Measurements from ENCODE around the gene RAD23A. TPM values are rescaled to one million over a fixed set of nuclear protein-coding genes. Genes with fewer than 3 reads are reported as not detected.
A peak's percentile ranks its signal among the peaks of the same experiment; 100 is the strongest.

The RAD23A gene
- total RNA-seq, 3 donors from 2014 or later = 65.9 to 84.3 (median 66.5) TPM

DNA sequence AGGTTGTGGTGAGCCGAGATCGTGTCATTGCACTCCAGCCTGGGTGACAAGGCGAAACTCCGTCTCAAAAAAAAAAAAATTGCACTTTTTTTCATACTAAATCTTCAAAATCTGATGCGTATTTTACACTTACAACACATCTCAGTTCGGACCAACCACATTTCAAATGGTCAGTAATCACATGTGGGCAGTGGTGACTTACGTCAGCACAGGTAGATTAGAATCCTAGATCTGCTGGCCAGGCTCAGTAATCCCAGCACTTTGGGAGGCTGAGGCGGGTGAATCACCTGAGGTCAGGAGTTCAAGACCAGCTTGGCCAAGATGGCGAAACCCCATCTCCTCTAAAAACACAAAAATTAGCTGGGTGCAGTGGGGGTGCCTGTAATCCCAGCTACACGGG, 10.6 kb upstream of the RAD23A start:
- H3K4me1 ChIP-seq = peaks cover 9 to 16% of the 10 kb centered on the region in 2 donors
- H3K4me3 ChIP-seq = no peak overlapping the region
- no peaks in the 10 kb centered on the region for H3K36me3 ChIP-seq
- no peaks in the 10 kb centered on the region for H3K27me3 ChIP-seq
- intact Hi-C loops (cut with DNase I; ENCODE audit: low total_unique reads) = no loop called here
- TF ChIP-seq POLR2AphosphoS5 (IDR thresholded peaks at IDR 0.05) (no peak), POLR2A (IDR thresholded peaks at IDR 0.05) (no peak)
- TF ChIP-seq, protein P1, sequence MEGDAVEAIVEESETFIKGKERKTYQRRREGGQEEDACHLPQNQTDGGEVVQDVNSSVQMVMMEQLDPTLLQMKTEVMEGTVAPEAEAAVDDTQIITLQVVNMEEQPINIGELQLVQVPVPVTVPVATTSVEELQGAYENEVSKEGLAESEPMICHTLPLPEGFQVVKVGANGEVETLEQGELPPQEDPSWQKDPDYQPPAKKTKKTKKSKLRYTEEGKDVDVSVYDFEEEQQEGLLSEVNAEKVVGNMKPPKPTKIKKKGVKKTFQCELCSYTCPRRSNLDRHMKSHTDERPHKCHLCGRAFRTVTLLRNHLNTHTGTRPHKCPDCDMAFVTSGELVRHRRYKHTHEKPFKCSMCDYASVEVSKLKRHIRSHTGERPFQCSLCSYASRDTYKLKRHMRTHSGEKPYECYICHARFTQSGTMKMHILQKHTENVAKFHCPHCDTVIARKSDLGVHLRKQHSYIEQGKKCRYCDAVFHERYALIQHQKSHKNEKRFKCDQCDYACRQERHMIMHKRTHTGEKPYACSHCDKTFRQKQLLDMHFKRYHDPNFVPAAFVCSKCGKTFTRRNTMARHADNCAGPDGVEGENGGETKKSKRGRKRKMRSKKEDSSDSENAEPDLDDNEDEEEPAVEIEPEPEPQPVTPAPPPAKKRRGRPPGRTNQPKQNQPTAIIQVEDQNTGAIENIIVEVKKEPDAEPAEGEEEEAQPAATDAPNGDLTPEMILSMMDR (IDR thresholded peaks at IDR 0.05) = no peak
- H3K27ac ChIP-seq = no peak overlapping the region
- no peaks in the 10 kb centered on the region for H3K9me3 ChIP-seq
- no peak for DNase-seq (ENCODE audit: low spot score in 2 of 2)

DNA sequence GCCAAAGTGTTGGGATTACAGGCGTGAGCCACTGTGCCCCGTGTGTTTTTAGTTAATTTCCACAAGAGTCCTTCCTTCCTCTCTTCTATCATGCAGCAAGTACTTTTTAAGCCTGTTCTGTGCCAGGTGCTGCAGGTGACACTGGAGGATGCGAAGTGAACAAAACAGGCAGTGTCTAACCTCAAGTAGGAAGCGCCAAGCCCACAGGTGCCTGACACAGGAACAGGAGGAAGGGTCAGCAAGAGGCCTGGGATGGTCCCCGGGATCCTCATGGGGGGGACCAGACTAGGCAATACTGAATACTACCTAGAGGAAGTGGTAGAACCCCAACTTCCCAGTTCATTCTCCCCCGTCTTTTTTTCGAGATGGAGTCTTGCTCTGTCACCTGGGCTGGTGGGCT, 9.1 kb upstream of the RAD23A start:
- Histone ChIP-seq H3K4me3 (no peak overlapping the region), H3K9me3 (no peaks in the 10 kb centered on the region), H3K27ac (no peak overlapping the region), H3K27me3 (no peaks in the 10 kb centered on the region), H3K36me3 (no peaks in the 10 kb centered on the region), H3K4me1 (peaks cover 13 to 27% of the 10 kb centered on the region in 2 donors)
- no peak for DNase-seq (ENCODE audit: low spot score in 2 of 2)
- intact Hi-C loops (cut with DNase I; ENCODE audit: low total_unique reads) = no loop called here
- TF ChIP-seq, protein P1 (IDR thresholded peaks at IDR 0.05) = no peak
- TF ChIP-seq POLR2AphosphoS5 (IDR thresholded peaks at IDR 0.05) = no peak
- no peak for TF ChIP-seq POLR2A (IDR thresholded peaks at IDR 0.05)

DNA sequence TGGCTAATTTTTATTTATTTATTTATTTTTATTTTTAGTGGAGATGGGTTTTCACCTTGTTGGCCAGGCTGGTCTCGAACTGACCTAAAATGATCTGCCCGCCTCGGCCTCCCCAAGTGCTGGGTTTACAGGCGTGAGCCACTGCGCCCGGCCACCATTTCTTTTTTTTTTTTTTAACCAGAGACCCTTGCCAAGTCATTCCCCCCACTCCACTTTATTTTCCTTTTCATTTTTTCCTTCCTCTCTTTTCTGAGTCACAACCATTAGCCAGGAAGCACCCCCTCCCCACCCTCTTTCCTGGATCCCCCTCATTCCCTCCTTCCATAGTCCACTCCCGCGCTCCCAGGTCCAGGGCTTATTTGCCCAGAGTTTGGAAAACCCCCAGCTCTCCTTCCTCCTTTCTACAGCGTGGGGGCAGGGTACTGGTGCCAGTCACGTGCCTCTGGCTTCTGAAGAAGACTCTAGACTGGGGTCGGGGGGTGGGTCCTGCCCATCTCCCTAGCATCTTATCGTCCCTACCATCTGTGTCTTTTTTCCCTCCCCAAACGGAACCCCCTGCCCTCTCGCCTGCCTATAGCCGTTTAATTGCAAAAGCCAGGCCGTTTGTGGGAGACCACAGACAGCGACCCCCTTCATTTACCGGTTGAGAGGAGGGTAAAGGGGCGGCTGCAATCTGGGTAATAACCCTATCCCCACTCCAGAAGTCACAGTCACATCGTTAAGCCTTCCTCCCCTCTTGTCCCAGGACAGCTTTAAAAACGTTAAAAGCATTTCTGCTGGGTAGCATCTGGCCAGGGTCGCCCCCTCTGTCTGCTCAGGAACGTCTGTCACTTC, 8.4 kb upstream of the RAD23A start:
- peak overlapping the region; percentile 39 to 97 for H3K27ac ChIP-seq
- H3K36me3 ChIP-seq = no peaks in the 10 kb centered on the region
- H3K9me3 ChIP-seq = no peaks in the 10 kb centered on the region
- TF ChIP-seq POLR2A (IDR thresholded peaks at IDR 0.05) (no peak), POLR2AphosphoS5 (IDR thresholded peaks at IDR 0.05) (no peak)
- TF ChIP-seq, protein P1 (IDR thresholded peaks at IDR 0.05) = no peak
- H3K27me3 ChIP-seq = no peaks in the 10 kb centered on the region
- DNase-seq (ENCODE audit: low spot score in 2 of 2) = no peak
- peaks cover 12 to 23% of the 10 kb centered on the region in 2 donors for H3K4me1 ChIP-seq
- intact Hi-C loops (cut with DNase I; ENCODE audit: low total_unique reads) = no loop called here
- peak overlapping the region; percentile 92 to 100 (median 99) for H3K4me3 ChIP-seq

DNA sequence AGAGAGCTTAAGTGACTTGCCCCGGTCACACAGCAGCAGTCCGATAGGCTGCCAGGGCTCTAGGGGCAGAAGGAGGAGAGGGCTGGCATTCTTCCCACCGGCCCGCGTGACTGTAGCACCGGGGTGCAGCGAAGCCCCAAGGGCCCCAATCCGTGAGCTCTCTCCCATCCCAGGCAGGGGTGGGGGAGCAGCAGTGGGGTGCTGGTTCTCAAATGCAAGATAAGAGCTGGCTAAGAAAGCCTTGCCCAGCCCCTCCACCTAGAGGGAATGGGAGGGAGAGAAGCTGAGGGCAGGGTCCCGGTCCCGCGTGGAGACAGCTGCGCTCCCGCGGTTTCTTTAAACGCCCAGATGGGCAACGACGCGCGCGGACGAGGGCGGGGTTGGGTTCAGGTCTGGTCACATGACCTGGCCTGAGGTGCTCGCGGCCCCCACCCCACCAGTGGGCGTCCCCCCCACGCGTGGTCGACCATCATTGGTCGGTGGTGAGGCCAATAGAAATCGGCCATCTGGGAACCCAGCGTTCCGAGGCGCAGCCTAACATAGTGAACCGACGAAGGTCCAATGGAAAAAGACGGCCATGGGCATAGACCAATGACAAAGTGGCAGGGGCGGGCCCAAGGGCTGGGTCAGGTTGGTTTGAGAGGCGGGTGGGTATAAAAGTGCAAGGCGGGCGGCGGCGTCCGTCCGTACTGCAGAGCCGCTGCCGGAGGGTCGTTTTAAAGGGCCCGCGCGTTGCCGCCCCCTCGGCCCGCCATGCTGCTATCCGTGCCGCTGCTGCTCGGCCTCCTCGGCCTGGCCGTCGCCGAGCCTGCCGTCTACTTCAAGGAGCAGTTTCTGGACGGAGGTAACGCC, 7.5 kb upstream of the RAD23A start, which contains the start of gene CALR:
CALR (plus strand) TSS at position 683 of the 852 bp plus-strand sequence; CDS start at position 754, 71 bp downstream.
- H3K27ac ChIP-seq = peak within 1 kb of the TSS; percentile 96 to 97
- peak; percentile 100 for DNase-seq (ENCODE audit: low spot score in 2 of 2)
- H3K27me3 ChIP-seq = no peaks in the 10 kb centered on the region
- no peaks in the 10 kb centered on the region for H3K9me3 ChIP-seq
- peak within 1 kb of the TSS; percentile 92 to 100 (median 99) for H3K4me3 ChIP-seq
- intact Hi-C loops (cut with DNase I; ENCODE audit: low total_unique reads) = no loop called here
- no peaks in the 10 kb centered on the region for H3K36me3 ChIP-seq
- TF ChIP-seq, protein P1 (IDR thresholded peaks at IDR 0.05) = peak in 1 of 3 donors; percentile 13
- TF ChIP-seq POLR2A (IDR thresholded peaks at IDR 0.05) (peak; percentile 99), POLR2AphosphoS5 (IDR thresholded peaks at IDR 0.05) (peak; percentile 95 to 97 (median 97))
- peaks cover 9 to 17% of the 10 kb centered on the region in 2 donors for H3K4me1 ChIP-seq

All from breast epithelium (tissue), 4 donors.